ENCODE data around the gene COG5. TPM values are rescaled to one million over a fixed set of nuclear protein-coding genes. Genes with fewer than 3 reads are reported as not detected.
A peak's percentile ranks its signal among the peaks of the same experiment; 100 is the strongest.

Gene COG5
- total and polyA plus RNA-seq, 9 of the 15 experiments (the other 6 are each of a cell fraction or from before 2014, with no cell fraction given), result 15.3 to 75.1 (median 56.4) TPM

DNA sequence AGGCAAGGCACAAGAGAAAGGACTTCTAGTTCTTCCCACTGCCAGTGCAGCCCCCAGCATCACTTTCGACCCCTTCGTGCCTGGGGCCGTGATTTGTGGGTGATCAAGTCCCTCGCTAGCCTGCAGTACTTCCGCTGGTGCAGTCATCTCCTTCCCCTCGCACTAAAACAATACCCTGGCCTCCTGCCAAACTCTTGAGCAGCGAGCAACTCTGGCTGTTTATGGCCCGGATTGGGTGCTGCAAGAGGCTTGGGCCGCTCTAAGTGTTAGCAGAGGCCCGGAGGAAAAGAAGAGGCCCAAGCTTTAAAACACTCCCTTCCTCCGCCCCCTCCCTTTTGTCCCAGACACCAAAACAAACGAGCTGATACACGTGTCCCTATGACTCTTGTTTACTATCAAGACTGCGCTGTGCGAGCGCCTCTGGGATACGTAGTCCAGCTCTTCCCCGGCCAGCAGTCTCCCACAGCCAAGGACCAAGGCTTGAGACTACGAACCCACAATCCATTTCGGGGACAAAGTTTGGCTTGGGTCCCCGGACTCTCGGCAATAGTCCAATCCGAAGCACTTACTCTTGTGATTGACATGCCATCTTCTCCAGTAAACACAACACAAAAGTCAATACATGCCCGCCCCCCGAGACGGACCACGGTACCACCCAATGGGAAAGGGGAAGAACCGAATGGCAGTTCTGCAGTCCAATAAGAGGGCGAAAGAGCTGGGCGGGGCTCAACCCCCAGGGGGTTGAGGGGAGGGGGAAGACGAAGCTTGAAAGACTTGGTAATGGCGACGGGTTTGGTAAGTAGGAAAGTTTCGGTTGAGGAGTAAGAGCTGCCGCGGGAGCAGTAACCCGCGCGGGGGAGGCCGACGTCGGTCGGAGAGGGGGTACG is 395.2 kb downstream of the COG5 start, which contains the start of gene HBP1 (continued):
- no peak for TF ChIP-seq ZSCAN29 (IDR thresholded peaks at IDR 0.05)
- TF ChIP-seq SIRT6 (IDR thresholded peaks at IDR 0.05; ENCODE audit: low read depth, low read length), result no peak
- TF ChIP-seq FOSL1 (tag; conservative IDR thresholded peaks at IDR 0.05), result no peak; the same call in 1 of the 2 replicates
- no peak for TF ChIP-seq TCF7L2 (IDR thresholded peaks at IDR 0.05; ENCODE audit: low read depth, low read length)
- TF ChIP-seq, protein P1, sequence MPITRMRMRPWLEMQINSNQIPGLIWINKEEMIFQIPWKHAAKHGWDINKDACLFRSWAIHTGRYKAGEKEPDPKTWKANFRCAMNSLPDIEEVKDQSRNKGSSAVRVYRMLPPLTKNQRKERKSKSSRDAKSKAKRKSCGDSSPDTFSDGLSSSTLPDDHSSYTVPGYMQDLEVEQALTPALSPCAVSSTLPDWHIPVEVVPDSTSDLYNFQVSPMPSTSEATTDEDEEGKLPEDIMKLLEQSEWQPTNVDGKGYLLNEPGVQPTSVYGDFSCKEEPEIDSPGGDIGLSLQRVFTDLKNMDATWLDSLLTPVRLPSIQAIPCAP (CRISPR knock-in tag; IDR thresholded peaks at IDR 0.05; ENCODE audit: borderline replicate concordance), result no peak
- no peak for TF ChIP-seq GTF2E2 (tag; IDR thresholded peaks at IDR 0.05)
- no peak for TF ChIP-seq CAMTA2 (CRISPR knock-in tag; conservative IDR thresholded peaks at IDR 0.05)
- peak; percentile 93 for TF ChIP-seq TAF7 (tag; IDR thresholded peaks at IDR 0.05)
- TF ChIP-seq, protein P2, sequence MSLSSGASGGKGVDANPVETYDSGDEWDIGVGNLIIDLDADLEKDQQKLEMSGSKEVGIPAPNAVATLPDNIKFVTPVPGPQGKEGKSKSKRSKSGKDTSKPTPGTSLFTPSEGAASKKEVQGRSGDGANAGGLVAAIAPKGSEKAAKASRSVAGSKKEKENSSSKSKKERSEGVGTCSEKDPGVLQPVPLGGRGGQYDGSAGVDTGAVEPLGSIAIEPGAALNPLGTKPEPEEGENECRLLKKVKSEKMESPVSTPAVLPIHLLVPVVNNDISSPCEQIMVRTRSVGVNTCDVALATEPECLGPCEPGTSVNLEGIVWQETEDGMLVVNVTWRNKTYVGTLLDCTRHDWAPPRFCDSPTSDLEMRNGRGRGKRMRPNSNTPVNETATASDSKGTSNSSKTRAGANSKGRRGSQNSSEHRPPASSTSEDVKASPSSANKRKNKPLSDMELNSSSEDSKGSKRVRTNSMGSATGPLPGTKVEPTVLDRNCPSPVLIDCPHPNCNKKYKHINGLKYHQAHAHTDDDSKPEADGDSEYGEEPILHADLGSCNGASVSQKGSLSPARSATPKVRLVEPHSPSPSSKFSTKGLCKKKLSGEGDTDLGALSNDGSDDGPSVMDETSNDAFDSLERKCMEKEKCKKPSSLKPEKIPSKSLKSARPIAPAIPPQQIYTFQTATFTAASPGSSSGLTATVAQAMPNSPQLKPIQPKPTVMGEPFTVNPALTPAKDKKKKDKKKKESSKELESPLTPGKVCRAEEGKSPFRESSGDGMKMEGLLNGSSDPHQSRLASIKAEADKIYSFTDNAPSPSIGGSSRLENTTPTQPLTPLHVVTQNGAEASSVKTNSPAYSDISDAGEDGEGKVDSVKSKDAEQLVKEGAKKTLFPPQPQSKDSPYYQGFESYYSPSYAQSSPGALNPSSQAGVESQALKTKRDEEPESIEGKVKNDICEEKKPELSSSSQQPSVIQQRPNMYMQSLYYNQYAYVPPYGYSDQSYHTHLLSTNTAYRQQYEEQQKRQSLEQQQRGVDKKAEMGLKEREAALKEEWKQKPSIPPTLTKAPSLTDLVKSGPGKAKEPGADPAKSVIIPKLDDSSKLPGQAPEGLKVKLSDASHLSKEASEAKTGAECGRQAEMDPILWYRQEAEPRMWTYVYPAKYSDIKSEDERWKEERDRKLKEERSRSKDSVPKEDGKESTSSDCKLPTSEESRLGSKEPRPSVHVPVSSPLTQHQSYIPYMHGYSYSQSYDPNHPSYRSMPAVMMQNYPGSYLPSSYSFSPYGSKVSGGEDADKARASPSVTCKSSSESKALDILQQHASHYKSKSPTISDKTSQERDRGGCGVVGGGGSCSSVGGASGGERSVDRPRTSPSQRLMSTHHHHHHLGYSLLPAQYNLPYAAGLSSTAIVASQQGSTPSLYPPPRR (CRISPR knock-in tag; IDR thresholded peaks at IDR 0.05; ENCODE audit: borderline replicate concordance), result no peak; the same call in 1 of the 2 replicates
- no peak for TF ChIP-seq CCNT2 (IDR thresholded peaks at IDR 0.05; ENCODE audit: borderline replicate concordance, extremely low read depth, insufficient read length, low read depth, low read length)
- 0 out of 2 replicates have a peak, but pooled peaks have one; percentile 49 for TF ChIP-seq ZNF57 (CRISPR knock-in tag; IDR thresholded peaks at IDR 0.05)
- TF ChIP-seq KLF13 (tag; IDR thresholded peaks at IDR 0.05; ENCODE audit: borderline replicate concordance, low read depth), result peak; percentile 86
- TF ChIP-seq, protein P3, sequence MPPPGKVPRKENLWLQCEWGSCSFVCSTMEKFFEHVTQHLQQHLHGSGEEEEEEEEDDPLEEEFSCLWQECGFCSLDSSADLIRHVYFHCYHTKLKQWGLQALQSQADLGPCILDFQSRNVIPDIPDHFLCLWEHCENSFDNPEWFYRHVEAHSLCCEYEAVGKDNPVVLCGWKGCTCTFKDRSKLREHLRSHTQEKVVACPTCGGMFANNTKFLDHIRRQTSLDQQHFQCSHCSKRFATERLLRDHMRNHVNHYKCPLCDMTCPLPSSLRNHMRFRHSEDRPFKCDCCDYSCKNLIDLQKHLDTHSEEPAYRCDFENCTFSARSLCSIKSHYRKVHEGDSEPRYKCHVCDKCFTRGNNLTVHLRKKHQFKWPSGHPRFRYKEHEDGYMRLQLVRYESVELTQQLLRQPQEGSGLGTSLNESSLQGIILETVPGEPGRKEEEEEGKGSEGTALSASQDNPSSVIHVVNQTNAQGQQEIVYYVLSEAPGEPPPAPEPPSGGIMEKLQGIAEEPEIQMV (tag; conservative IDR thresholded peaks at IDR 0.05; ENCODE audit: low read depth), result no peak
